ENCODE results near the gene TTC28. TPM values are rescaled to one million over a fixed set of nuclear protein-coding genes. Genes with fewer than 3 reads are reported as not detected.

TTC28 gene
- total and polyA plus RNA-seq, 2 donors (not counting 3 experiments of a cell fraction or from before 2014, with no cell fraction given): 16.5 to 51.1 TPM

DNA sequence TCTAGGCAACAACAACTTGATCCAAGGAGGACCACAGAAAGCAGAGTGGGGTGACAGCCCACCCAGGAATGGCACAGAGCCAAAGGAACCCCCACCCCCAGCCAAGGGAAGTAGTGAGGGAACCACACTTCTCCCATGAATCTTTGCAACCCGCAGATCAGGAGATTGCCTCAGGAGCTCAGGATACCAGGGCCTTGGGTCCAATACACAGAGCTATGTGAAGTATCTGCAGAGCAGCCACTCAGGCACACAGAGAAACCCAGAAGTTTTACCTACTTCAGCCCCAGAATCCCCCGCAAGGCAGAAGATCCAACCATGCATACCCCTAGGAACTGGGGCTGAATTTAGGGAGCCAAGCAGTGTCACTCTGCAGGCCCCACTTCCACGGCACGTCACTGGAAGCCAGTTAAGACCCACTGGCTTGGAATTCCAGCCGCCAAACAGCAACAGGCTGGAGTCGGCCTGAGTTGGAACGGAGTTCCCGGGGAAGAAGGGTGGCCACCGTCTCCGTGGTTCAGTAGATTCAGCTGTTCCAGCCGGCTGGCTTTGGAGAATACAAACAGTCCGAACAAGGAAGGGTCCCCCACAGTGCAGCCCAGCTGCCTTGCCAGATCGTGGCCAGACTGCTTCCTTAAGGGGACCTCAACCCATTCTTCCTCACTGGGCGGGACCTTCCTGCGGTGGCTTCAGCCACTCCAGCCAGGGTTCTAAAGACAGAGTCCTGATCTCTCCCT lies 174.1 kb downstream of the TTC28 start:
- TF ChIP-seq, protein P1, sequence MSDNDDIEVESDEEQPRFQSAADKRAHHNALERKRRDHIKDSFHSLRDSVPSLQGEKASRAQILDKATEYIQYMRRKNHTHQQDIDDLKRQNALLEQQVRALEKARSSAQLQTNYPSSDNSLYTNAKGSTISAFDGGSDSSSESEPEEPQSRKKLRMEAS (IDR thresholded peaks at IDR 0.05; ENCODE audit: insufficient read depth, insufficient read length): no peak
- no peak for TF ChIP-seq EZH2 (IDR thresholded peaks at IDR 0.05; ENCODE audit: borderline replicate concordance, low read depth, low read length, severe bottlenecking)
- TF ChIP-seq, protein P2, sequence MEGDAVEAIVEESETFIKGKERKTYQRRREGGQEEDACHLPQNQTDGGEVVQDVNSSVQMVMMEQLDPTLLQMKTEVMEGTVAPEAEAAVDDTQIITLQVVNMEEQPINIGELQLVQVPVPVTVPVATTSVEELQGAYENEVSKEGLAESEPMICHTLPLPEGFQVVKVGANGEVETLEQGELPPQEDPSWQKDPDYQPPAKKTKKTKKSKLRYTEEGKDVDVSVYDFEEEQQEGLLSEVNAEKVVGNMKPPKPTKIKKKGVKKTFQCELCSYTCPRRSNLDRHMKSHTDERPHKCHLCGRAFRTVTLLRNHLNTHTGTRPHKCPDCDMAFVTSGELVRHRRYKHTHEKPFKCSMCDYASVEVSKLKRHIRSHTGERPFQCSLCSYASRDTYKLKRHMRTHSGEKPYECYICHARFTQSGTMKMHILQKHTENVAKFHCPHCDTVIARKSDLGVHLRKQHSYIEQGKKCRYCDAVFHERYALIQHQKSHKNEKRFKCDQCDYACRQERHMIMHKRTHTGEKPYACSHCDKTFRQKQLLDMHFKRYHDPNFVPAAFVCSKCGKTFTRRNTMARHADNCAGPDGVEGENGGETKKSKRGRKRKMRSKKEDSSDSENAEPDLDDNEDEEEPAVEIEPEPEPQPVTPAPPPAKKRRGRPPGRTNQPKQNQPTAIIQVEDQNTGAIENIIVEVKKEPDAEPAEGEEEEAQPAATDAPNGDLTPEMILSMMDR (IDR thresholded peaks at IDR 0.05; ENCODE audit: extremely low read depth in 1 of 2, insufficient read depth in 1 of 2, low read depth in 1 of 2, low read length in 2 of 2): no peak
- no peak for TF ChIP-seq MYC (IDR thresholded peaks at IDR 0.05; ENCODE audit: low read depth, low read length)
- TF ChIP-seq POLR2A (IDR thresholded peaks at IDR 0.05; ENCODE audit: low read depth, low read length): no peak
- no peak for TF ChIP-seq GATA2 (IDR thresholded peaks at IDR 0.05; ENCODE audit: insufficient read depth, insufficient read length, low read depth, low read length)
- no peak for TF ChIP-seq POLR2AphosphoS5 (IDR thresholded peaks at IDR 0.05; ENCODE audit: insufficient read depth, low read depth, low read length)
- TF ChIP-seq JUN (IDR thresholded peaks at IDR 0.05; ENCODE audit: borderline replicate concordance, insufficient read depth, insufficient read length, low read depth): no peak
- no peak for TF ChIP-seq FOS (IDR thresholded peaks at IDR 0.05; ENCODE audit: borderline replicate concordance, insufficient read depth, low read length)
- no peak for FAIRE-seq
- POLR2A ChIA-PET: no interaction called here

More for the DNA sequence above, 174.1 kb downstream of the TTC28 start:
- Histone ChIP-seq H3K27me3 (ENCODE audit: control insufficient read depth in 2 of 2, insufficient read depth in 2 of 2, low read length in 2 of 2) (no peaks in the 10 kb centered on the region), H3K4me3 (replicated peaks in 1 of 3; ENCODE audit: insufficient read depth in 1 of 3, low read depth in 1 of 3, low read length in 3 of 3) (no peak overlapping the region), H3K9ac (replicated peaks; ENCODE audit: extremely low read depth, insufficient read depth, low read length) (no peak overlapping the region), H3K79me2 (ENCODE audit: control insufficient read depth, insufficient read depth, low read length) (peaks cover 2% of the 10 kb centered on the region), H3K9me1 (replicated peaks; ENCODE audit: control insufficient read depth, extremely low read depth, insufficient read depth, low read length) (no peaks in the 10 kb centered on the region), H4K20me1 (replicated peaks; ENCODE audit: control insufficient read depth, extremely low read depth, insufficient read depth, low read length) (no peaks in the 10 kb centered on the region), H3K27ac (ENCODE audit: insufficient read depth, low read depth, low read length) (no peak overlapping the region), H3K4me2 (ENCODE audit: insufficient read depth, low read length) (no peak overlapping the region), H3K4me1 (ENCODE audit: control insufficient read depth, extremely low read depth, insufficient read depth, low read length) (no peaks in the 10 kb centered on the region), H3K36me3 (ENCODE audit: control insufficient read depth in 2 of 2, extremely low read depth in 1 of 2, insufficient read depth in 2 of 2, low read length in 2 of 2) (peaks cover 0 to 3% of the 10 kb centered on the region in 2 experiments), H2AFZ (ENCODE audit: low read depth, low read length) (no peak overlapping the region), H3K9me3 (replicated peaks; ENCODE audit: control insufficient read depth, insufficient read depth, low read length) (no peaks in the 10 kb centered on the region)
- intact Hi-C loops (cut with micrococcal nuclease): no loop called here
- BruUV-seq (replicated peaks): no TSS peak
- CTCF ChIA-PET: interaction anchor here (0.8 kb wide), 1 partner anchor 14 kb away, joined by 3 read pairs; no protein-coding TSS in a partner anchor
- dilution Hi-C loops (cut with MboI; ENCODE audit: extremely low pct_ligation_motif_present, low sequenced_read_pairs): no loop called here
- no peak for DNase-seq (ENCODE audit: low read depth, low spot score)

All from endothelial cell of umbilical vein (primary cell).